Measurements from ENCODE around the gene GATA3.

GATA3 gene

DNA sequence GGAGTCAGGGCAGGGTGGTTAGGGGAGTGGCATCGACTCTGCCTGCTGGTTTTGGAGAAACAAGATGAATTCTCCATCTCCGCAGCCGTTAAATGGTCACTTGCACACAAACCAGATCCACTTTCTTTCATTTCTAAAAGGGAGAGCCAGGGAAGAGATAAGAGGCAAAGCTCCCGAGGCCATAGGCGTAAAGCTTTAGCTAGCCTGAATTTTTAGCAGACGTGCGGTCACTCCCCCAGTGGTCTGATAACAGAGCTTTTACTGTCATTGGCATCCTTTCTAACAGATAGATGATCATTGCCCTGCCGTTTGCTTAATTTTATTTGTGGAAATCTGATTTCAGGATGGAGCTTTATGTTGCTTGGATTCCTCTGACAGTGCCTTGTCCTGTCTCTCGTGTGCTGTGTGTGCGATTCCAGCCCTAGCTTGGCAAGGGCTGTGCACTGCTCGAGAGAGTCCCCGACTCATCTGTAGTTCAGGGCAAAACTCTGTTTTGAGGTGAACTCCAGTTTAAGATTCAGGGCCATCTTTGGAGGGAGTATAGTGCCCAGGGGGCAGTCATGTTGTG is 62.5 kb downstream of the GATA3 start:
- no peak for DNase-seq (ENCODE audit: low read depth)
- H3K4me3 ChIP-seq (ENCODE audit: low read depth, low read length) = no peak overlapping the region
- TF ChIP-seq, protein P1, sequence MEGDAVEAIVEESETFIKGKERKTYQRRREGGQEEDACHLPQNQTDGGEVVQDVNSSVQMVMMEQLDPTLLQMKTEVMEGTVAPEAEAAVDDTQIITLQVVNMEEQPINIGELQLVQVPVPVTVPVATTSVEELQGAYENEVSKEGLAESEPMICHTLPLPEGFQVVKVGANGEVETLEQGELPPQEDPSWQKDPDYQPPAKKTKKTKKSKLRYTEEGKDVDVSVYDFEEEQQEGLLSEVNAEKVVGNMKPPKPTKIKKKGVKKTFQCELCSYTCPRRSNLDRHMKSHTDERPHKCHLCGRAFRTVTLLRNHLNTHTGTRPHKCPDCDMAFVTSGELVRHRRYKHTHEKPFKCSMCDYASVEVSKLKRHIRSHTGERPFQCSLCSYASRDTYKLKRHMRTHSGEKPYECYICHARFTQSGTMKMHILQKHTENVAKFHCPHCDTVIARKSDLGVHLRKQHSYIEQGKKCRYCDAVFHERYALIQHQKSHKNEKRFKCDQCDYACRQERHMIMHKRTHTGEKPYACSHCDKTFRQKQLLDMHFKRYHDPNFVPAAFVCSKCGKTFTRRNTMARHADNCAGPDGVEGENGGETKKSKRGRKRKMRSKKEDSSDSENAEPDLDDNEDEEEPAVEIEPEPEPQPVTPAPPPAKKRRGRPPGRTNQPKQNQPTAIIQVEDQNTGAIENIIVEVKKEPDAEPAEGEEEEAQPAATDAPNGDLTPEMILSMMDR (IDR thresholded peaks at IDR 0.05; ENCODE audit: control insufficient read depth, extremely low read depth, insufficient read depth) = no peak

DNA sequence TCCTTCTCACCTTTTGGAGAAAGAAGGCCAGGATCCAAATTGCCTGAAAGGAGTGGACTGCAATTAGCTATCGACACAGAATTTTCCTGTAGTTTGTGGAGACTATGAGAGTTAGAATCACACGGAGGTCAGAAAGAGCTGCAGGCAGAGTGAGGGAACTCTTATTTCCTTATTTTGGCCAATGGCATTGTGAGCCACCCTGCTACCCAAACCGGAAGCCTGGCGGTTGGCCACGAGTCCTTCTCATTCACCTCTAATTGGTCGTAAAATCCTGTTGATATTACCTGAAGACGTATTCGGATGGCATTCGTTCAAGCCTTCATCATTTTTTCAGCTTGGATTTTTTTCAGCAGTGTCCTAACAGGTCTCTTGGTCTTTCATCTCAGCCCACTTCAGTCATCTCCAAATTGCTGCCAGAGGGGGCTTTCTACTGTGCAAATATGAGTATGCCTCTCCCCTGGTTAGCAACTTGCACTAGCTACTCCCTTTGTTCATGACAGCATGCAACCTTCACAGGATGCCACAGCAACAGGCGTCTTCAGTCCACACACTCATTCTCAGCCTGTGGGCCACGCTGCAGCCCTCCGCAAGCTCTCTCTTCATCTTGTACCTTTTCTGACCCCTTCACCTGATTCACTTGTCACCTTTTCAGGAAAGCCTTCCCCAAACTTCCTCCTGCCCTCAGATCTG is 66.9 kb downstream of the GATA3 start:
- DNase-seq (ENCODE audit: low read depth) = no peak
- TF ChIP-seq, protein P1 (IDR thresholded peaks at IDR 0.05; ENCODE audit: control insufficient read depth, extremely low read depth, insufficient read depth) = no peak
- no peak overlapping the region for H3K4me3 ChIP-seq (ENCODE audit: low read depth, low read length)

DNA sequence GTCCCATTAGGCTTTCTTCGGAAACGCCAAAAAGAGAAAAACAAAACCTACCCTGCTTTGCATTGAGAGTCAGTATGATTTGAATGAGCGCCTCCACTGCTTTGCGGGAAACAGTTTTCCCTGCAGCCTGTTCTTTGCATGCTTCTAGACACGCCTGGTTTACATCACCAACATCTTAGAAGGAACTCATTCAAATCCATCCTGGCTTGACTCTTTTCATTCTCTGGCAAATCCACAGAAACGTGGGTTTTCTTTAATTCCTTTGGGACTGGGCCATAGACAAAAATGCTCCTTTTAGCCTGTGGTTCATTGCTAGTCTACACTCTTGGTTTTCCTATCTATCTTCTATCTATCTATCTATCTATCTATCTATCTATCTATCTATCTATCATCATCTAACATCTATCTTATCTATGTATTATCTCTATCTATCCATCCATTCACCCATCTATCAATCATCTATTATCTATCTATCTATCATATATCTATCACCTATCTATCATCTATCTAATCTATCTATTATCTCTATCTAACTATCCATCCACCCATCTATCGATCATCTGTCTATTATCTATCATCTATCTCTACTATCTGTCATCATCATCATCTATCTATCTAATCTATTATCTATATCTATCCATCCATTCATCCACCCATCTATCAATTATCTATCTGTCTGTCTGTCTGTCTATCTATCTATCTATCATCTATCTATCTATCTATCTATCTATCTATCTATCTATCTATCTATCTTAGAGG is 68.3 kb downstream of the GATA3 start:
- TF ChIP-seq, protein P1 (IDR thresholded peaks at IDR 0.05; ENCODE audit: control insufficient read depth, extremely low read depth, insufficient read depth) = no peak
- no peak overlapping the region for H3K4me3 ChIP-seq (ENCODE audit: low read depth, low read length)
- DNase-seq (ENCODE audit: low read depth) = no peak

DNA sequence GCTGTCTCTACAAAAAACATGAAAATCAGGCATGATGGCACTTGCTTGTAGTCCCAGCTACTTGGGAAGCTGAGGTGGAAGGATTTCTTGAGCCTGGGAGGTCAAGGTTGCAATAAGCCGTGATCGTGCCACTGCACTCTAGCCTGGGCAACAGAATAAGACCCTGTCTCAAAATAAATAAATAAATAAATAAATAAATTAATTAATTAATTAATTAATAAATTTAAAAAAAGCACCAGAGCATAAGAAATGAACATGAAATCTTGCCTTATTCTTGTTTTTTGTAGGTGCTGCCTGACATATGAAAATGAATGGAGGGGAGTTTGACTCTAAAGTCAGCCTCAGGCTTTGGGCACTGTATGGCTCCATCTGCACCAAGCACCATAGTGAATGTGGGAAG is 69.9 kb downstream of the GATA3 start:
- TF ChIP-seq, protein P1 (IDR thresholded peaks at IDR 0.05; ENCODE audit: control insufficient read depth, extremely low read depth, insufficient read depth) = no peak
- H3K4me3 ChIP-seq (ENCODE audit: low read depth, low read length) = no peak overlapping the region
- DNase-seq (ENCODE audit: low read depth) = no peak
